Kidney glomerular epithelial cell (primary cell): ENCODE measurements around the gene ACVR1.

Experiments
- DNase-seq: peaks from one replicate; lab custom pipeline; 2025; lab: John Stamatoyannopoulos, UW

The ACVR1 gene

GRCh38 chr2:157699806-157700205 lies 176.3 kb downstream of the ACVR1 start:
- no peak for DNase-seq

DNA sequence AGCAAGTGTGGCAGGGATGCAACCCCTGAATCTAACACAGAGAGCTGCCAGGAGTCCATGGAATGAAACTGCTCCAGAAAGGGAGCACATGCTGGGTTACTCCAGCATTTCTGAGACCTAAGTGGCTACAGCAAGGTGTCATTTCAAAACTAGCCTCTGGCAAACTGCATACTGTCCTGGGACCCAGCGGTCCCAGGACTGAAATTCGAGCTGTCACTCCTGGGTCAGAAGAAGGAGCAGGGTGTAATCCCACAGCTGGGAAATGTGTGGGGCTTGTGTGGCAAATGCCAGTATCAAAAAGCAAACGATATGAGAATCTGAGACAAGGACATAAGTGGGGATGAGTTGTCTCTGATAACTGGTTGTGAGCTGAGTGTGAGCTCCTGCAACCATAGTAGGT lies 177.1 kb downstream of the ACVR1 start:
- DNase-seq, result no peak

DNA sequence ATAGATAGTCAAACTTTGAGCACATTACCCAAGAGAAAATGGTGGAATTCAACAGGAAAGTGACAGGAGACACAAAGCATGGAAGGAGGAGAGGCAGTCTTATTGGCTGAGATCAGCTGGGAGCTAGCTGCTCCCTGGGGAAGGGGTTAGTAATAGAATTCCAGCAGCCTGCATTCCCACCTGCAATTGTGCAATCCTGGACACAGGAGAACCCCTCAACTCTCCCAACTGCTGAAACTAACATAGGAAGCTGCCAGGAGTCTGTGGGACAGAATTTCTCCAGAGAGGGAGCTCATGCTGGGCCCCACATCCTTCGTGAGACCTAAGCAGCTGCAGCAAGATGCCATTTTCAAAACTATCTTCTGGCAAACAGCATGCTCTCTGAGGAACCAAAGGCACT lies 177.7 kb downstream of the ACVR1 start:
- DNase-seq, result no peak

GRCh38 chr2:157696036-157696435 lies 180.1 kb downstream of the ACVR1 start:
- no peak for DNase-seq

DNA sequence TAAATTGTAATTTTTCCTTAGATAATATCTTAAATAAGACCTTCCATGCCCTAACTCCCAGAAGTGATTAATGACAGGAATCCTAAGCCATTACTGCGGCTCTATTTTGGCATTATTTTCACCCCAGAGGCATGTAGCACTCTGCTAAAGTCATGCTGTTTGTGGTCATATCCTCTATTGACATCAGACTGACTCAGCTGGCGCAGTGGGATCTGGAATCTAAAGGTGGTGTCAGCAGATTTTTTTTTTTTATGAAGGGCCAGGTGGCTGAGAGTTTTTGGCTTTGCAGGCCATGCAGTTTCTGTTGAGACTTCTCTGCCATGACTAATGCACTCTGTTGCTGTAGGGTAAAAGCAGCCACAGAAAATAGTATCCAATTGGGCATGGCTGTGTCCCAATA lies 183.4 kb downstream of the ACVR1 start:
- DNase-seq, result no peak

GRCh38 chr2:157691695-157692094 lies 184.4 kb downstream of the ACVR1 start:
- DNase-seq, result no peak

GRCh38 chr2:157691131-157691530 lies 185.0 kb downstream of the ACVR1 start:
- DNase-seq, result no peak
